ENCODE results near the gene P2RY12. TPM values are rescaled to one million over a fixed set of nuclear protein-coding genes. Genes with fewer than 3 reads are reported as not detected.

P2RY12 gene
- total RNA-seq, 1 donor from 2014 or later: not detected

GRCh38 chr3:151362751-151363174, 21.8 kb downstream of the P2RY12 start:
- TF ChIP-seq, protein P1, sequence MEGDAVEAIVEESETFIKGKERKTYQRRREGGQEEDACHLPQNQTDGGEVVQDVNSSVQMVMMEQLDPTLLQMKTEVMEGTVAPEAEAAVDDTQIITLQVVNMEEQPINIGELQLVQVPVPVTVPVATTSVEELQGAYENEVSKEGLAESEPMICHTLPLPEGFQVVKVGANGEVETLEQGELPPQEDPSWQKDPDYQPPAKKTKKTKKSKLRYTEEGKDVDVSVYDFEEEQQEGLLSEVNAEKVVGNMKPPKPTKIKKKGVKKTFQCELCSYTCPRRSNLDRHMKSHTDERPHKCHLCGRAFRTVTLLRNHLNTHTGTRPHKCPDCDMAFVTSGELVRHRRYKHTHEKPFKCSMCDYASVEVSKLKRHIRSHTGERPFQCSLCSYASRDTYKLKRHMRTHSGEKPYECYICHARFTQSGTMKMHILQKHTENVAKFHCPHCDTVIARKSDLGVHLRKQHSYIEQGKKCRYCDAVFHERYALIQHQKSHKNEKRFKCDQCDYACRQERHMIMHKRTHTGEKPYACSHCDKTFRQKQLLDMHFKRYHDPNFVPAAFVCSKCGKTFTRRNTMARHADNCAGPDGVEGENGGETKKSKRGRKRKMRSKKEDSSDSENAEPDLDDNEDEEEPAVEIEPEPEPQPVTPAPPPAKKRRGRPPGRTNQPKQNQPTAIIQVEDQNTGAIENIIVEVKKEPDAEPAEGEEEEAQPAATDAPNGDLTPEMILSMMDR (conservative IDR thresholded peaks at IDR 0.05): no peak
- Mint-ChIP-seq H3K4me3 (no peak overlapping the region), H3K27me3 (ENCODE audit: low read depth) (no peaks in the 10 kb centered on the region), H3K36me3 (ENCODE audit: low read depth) (peaks cover 8% of the 10 kb centered on the region), H3K27ac (ENCODE audit: unreplicated experiment) (no peak overlapping the region), H3K9me3 (no peaks in the 10 kb centered on the region), H3K4me1 (peaks cover 3% of the 10 kb centered on the region)
- no peak for DNase-seq (ENCODE audit: low read depth, low spot score)

- TF ChIP-seq, protein P1 (conservative IDR thresholded peaks at IDR 0.05): no peak
- DNase-seq (ENCODE audit: low read depth, low spot score): no peak
- no peaks in the 10 kb centered on the region for H3K27me3 Mint-ChIP-seq (ENCODE audit: low read depth)
- H3K4me1 Mint-ChIP-seq: peaks cover 10% of the 10 kb centered on the region
- H3K9me3 Mint-ChIP-seq: no peaks in the 10 kb centered on the region
- peaks cover 4% of the 10 kb centered on the region for H3K36me3 Mint-ChIP-seq (ENCODE audit: low read depth)
- H3K27ac Mint-ChIP-seq (ENCODE audit: unreplicated experiment): peak overlapping the region; percentile 54
- no peak overlapping the region for H3K4me3 Mint-ChIP-seq
Observed at GRCh38 chr3:151357463-151357850, 27.1 kb downstream of the P2RY12 start.

GRCh38 chr3:151356794-151357462, 27.6 kb downstream of the P2RY12 start:
- peak overlapping the region; percentile 54 for H3K27ac Mint-ChIP-seq (ENCODE audit: unreplicated experiment)
- H3K9me3 Mint-ChIP-seq: no peaks in the 10 kb centered on the region
- H3K36me3 Mint-ChIP-seq (ENCODE audit: low read depth): peaks cover 2% of the 10 kb centered on the region
- H3K4me1 Mint-ChIP-seq: peaks cover 10% of the 10 kb centered on the region
- TF ChIP-seq, protein P1 (conservative IDR thresholded peaks at IDR 0.05): no peak
- no peak overlapping the region for H3K4me3 Mint-ChIP-seq
- no peaks in the 10 kb centered on the region for H3K27me3 Mint-ChIP-seq (ENCODE audit: low read depth)
- DNase-seq (ENCODE audit: low read depth, low spot score): no peak

DNA sequence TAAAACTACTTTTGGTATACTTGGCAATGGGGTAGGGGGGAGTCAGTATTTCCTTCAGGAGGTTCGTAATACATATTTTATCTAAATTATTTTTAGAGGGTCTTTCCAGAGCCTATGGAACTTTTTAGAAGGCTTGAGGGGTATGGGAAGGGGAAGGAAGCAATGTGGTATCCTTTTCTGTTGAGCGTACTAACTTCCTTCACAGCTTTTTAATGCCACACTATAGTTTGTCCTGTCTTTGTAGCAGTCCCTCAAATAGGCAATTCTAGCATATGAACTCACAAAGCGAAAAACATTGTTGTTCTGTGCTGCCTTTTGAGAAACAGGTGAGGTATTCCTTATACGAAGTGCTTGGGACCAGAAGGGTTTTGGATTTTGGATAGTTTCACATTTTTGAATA, 32.9 kb downstream of the P2RY12 start:
- DNase-seq (ENCODE audit: low read depth, low spot score): no peak
- peaks cover 4% of the 10 kb centered on the region for H3K4me1 Mint-ChIP-seq
- TF ChIP-seq, protein P1 (conservative IDR thresholded peaks at IDR 0.05): no peak
- H3K9me3 Mint-ChIP-seq: no peaks in the 10 kb centered on the region
- H3K27me3 Mint-ChIP-seq (ENCODE audit: low read depth): no peaks in the 10 kb centered on the region
- H3K27ac Mint-ChIP-seq (ENCODE audit: unreplicated experiment): no peak overlapping the region
- no peaks in the 10 kb centered on the region for H3K36me3 Mint-ChIP-seq (ENCODE audit: low read depth)
- H3K4me3 Mint-ChIP-seq: no peak overlapping the region

- no peaks in the 10 kb centered on the region for H3K36me3 Mint-ChIP-seq (ENCODE audit: low read depth)
- H3K4me1 Mint-ChIP-seq: peaks cover 4% of the 10 kb centered on the region
- no peak overlapping the region for H3K4me3 Mint-ChIP-seq
Observed at GRCh38 chr3:151351219-151351618, 33.3 kb downstream of the P2RY12 start.

More at GRCh38 chr3:151351219-151351618, 33.3 kb downstream of the P2RY12 start:
- H3K27me3 Mint-ChIP-seq (ENCODE audit: low read depth): no peaks in the 10 kb centered on the region
- no peaks in the 10 kb centered on the region for H3K9me3 Mint-ChIP-seq
- H3K27ac Mint-ChIP-seq (ENCODE audit: unreplicated experiment): no peak overlapping the region
- TF ChIP-seq, protein P1 (conservative IDR thresholded peaks at IDR 0.05): no peak
- no peak for DNase-seq (ENCODE audit: low read depth, low spot score)

Data from neural crest cell (in vitro differentiated cells).